Colonic mucosa (tissue), 4 donors: Measurements from ENCODE around the gene MYO1G. TPM values are rescaled to one million over a fixed set of nuclear protein-coding genes. Genes with fewer than 3 reads are reported as not detected.

Experiments used
- DNase-seq: peaks from one replicate; pipeline ENCODE4 v3.0.0-alpha.2; 2020
- H3K27ac ChIP-seq: fragments of 200-600 bp; one replicate; pipeline ENCODE4 v1.8.0; 2021
- H3K27me3 ChIP-seq: fragments of 200-600 bp; one replicate; pipeline ENCODE4 v1.8.0; 2021
- H3K36me3 ChIP-seq: fragments of 200-600 bp; one replicate; pipeline ENCODE4 v1.8.0; 2021
- H3K4me1 ChIP-seq: fragments of 200-600 bp; one replicate; pipeline ENCODE4 v1.8.0; 2021; ENCODE audit warnings: mild to moderate bottlenecking
- H3K4me3 ChIP-seq: fragments of 200-600 bp; one replicate; pipeline ENCODE4 v1.8.0; 2021
- H3K9ac ChIP-seq, 2 donors: one replicate each; pipeline ENCODE4 v1.7.0; 2013; ENCODE audit warnings: control low read depth in 2 of 2, low read depth in 2 of 2, low read length in 2 of 2
- H3K9me3 ChIP-seq: fragments of 200-600 bp; one replicate; pipeline ENCODE4 v1.8.0; 2021
- intact Hi-C: fragments of 100-400 bp; cut with DNase I; formaldehyde crosslinking; loops from one replicate; pipeline ENCODE4 v1.14.1; 2022
- total RNA-seq, 2 donors: library from RNA; stranded (reverse); fragmentation: NEBNext Ultra II Directional in 1 of 2; extraction: Animal tissue kit (Norgen Biotek cat#: 25700) in 1 of 2; gene quantifications; one replicate each; pipeline ENCODE4 v1.2.1, GENCODE V29; 2021
- TF ChIP-seq, protein P1 (sequence below): fragments of 200-600 bp; IDR thresholded peaks from one replicate; pipeline ENCODE4 v1.8.0; 2022; ENCODE audit warnings: antibody characterized with exemption, mild to moderate bottlenecking
- donor health status: healthy.
- donor health status: DM: no; HTN: no; CAD: no.
- donor health status: DM: no; HTN: no; CAD: no.

MYO1G gene
- total RNA-seq, 2 donors from 2014 or later = 2.1 to 3.6 TPM

GRCh38 chr7:44930921-44931320 lies 47.9 kb downstream of the MYO1G start:
- intact Hi-C loops = no loop called here
- Histone ChIP-seq H3K27ac (no peak overlapping the region), H3K27me3 (no peaks in the 10 kb centered on the region), H3K9me3 (no peaks in the 10 kb centered on the region), H3K36me3 (no peaks in the 10 kb centered on the region), H3K4me1 (no peaks in the 10 kb centered on the region), H3K4me3 (no peak overlapping the region), H3K9ac (no peak overlapping the region)
- no peak for DNase-seq
- TF ChIP-seq, protein P1, sequence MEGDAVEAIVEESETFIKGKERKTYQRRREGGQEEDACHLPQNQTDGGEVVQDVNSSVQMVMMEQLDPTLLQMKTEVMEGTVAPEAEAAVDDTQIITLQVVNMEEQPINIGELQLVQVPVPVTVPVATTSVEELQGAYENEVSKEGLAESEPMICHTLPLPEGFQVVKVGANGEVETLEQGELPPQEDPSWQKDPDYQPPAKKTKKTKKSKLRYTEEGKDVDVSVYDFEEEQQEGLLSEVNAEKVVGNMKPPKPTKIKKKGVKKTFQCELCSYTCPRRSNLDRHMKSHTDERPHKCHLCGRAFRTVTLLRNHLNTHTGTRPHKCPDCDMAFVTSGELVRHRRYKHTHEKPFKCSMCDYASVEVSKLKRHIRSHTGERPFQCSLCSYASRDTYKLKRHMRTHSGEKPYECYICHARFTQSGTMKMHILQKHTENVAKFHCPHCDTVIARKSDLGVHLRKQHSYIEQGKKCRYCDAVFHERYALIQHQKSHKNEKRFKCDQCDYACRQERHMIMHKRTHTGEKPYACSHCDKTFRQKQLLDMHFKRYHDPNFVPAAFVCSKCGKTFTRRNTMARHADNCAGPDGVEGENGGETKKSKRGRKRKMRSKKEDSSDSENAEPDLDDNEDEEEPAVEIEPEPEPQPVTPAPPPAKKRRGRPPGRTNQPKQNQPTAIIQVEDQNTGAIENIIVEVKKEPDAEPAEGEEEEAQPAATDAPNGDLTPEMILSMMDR = no peak

DNA sequence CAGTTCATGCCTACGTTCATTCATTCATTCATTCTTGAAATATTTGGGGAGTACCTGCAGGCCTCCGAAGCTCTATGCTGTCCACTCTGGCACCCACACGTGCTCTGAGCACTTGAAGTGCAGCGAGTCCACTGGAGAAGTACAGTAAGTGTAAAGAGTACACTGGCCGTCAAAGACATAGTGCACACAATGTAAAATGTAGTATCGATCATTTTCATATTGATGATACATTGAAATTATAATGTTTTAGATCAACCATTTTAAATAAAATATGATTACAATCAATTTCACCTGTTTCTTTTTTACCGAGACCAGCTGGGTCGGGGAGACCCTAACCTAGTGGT lies 56.5 kb downstream of the MYO1G start:
- Histone ChIP-seq H3K9ac (no peak overlapping the region), H3K36me3 (no peaks in the 10 kb centered on the region), H3K9me3 (no peaks in the 10 kb centered on the region), H3K27me3 (no peaks in the 10 kb centered on the region), H3K4me3 (no peak overlapping the region), H3K4me1 (no peaks in the 10 kb centered on the region), H3K27ac (no peak overlapping the region)
- TF ChIP-seq, protein P1 = peak; percentile 17
- DNase-seq = no peak
- intact Hi-C loops = loop anchor here (5.0 kb wide), 1 partner anchor 335 kb away; no protein-coding TSS in a partner anchor

DNA sequence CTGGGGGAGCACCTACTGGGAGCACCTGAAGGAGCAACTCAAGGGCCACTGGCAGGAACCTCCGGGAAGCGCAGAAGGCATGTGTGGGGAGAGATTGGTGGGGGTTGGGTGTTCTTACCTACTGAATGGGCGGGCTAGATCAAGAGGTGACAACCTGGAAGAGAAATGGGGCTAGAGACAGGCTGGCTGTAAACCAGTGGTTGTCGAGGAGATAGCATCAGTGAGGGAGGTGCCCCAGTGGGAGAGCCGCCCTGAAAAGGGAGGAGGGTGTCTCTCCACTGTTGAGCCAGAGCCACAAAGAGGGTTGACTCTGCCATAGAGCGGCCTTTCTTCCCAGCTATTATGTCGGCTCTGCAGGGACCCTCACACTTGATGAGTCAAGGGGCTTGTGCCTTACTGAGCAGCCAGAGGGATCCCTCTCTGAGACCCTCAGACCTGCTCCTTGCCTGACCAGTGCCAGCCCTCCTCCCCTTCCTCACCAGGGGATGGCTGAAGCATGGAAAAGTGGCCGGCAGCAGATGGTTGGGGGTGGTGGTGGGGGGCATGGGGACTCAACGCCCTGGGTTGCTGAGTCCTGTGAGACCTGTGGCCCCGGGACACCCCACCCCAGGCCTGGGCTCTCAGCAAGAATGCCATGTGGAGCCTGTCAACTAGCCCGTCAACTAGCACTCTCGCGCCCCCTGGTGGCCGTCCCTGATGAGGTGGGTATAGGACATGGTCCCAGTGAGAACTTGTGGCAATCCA lies 57.0 kb downstream of the MYO1G start:
- intact Hi-C loops = loop anchor here (5.0 kb wide), 1 partner anchor 334 kb away; no protein-coding TSS in a partner anchor
- no peaks in the 10 kb centered on the region for H3K27me3 ChIP-seq
- H3K36me3 ChIP-seq = no peaks in the 10 kb centered on the region
- H3K4me3 ChIP-seq = no peak overlapping the region
- H3K9ac ChIP-seq = no peak overlapping the region
- TF ChIP-seq, protein P1 = peak; percentile 88
- no peak overlapping the region for H3K27ac ChIP-seq
- no peaks in the 10 kb centered on the region for H3K4me1 ChIP-seq
- DNase-seq = peak; percentile 93
- no peaks in the 10 kb centered on the region for H3K9me3 ChIP-seq

DNA sequence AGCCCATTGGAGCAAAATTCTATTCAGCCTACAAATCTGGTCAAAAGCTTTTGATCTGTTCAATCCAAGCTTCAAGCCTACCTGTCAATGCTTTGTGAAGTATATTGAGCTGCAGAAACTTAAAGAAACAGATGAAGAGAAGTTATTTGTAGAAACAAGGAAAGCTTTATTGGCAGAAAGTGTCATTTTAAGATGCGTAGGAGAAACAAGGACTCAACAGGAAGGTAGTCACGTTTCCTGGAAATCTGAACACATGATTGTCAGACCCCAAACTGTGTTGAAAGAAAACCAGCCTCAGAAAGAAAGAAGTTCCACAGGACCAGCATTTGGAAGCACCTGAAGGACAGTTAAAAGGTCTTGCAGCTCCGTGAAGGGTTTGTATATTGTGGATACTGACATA lies 58.7 kb downstream of the MYO1G start:
- H3K4me1 ChIP-seq = no peaks in the 10 kb centered on the region
- no peak overlapping the region for H3K27ac ChIP-seq
- H3K4me3 ChIP-seq = no peak overlapping the region
- H3K27me3 ChIP-seq = no peaks in the 10 kb centered on the region
- no peak for DNase-seq
- H3K9ac ChIP-seq = no peak overlapping the region
- TF ChIP-seq, protein P1 = no peak
- intact Hi-C loops = loop anchor here (5.0 kb wide), 1 partner anchor 333 kb away; no protein-coding TSS in a partner anchor
- no peaks in the 10 kb centered on the region for H3K9me3 ChIP-seq
- H3K36me3 ChIP-seq = no peaks in the 10 kb centered on the region

DNA sequence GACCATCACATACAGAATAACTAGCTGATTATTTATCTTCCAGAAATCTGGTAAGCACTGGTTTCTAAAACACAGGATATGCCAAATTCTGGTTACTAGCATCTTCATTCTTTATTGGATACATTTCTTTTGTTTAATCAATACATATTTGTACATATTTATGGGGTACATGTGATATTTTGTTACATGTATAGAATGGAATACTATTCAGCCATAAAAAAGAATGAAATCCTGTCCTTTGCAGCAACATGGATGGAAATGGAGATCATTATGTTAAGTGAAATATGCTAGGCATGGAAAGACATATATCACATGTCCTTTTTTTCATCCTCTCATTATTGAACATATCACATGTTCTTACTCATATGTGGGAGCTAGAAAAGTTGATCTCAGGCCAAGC lies 60.8 kb downstream of the MYO1G start:
- no peaks in the 10 kb centered on the region for H3K27me3 ChIP-seq
- H3K27ac ChIP-seq = no peak overlapping the region
- no peak for DNase-seq
- TF ChIP-seq, protein P1 = no peak
- no peaks in the 10 kb centered on the region for H3K36me3 ChIP-seq
- H3K9me3 ChIP-seq = no peaks in the 10 kb centered on the region
- H3K4me3 ChIP-seq = no peak overlapping the region
- H3K4me1 ChIP-seq = no peaks in the 10 kb centered on the region
- H3K9ac ChIP-seq = no peak overlapping the region
- intact Hi-C loops = no loop called here
